ENCODE data around the gene TSPAN8.

DNA sequence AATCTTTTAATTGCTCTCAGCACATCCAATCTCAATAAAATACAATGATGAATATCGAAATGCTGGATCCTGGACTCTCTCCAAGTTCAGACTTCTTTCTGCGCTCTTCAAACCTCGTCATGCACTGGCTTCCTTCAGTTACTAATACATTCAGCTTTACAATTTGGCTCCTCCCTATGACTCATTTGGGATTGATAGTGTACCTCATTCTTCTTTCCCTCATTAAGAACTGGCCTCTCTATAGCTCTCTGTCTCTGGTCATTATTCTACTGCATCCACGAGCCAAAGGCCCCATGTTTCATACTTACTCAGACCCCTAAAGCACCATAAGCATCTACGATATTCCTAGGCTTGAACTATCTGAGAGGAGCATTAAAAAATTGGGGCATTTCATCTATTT lies 4.9 kb downstream of the TSPAN8 start:
- TF ChIP-seq, protein P1, sequence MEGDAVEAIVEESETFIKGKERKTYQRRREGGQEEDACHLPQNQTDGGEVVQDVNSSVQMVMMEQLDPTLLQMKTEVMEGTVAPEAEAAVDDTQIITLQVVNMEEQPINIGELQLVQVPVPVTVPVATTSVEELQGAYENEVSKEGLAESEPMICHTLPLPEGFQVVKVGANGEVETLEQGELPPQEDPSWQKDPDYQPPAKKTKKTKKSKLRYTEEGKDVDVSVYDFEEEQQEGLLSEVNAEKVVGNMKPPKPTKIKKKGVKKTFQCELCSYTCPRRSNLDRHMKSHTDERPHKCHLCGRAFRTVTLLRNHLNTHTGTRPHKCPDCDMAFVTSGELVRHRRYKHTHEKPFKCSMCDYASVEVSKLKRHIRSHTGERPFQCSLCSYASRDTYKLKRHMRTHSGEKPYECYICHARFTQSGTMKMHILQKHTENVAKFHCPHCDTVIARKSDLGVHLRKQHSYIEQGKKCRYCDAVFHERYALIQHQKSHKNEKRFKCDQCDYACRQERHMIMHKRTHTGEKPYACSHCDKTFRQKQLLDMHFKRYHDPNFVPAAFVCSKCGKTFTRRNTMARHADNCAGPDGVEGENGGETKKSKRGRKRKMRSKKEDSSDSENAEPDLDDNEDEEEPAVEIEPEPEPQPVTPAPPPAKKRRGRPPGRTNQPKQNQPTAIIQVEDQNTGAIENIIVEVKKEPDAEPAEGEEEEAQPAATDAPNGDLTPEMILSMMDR (IDR thresholded peaks at IDR 0.05) = no peak
- TF ChIP-seq EP300 (IDR thresholded peaks at IDR 0.05) (no peak), POLR2A (IDR thresholded peaks at IDR 0.05) (no peak)
